Activated T-cell treated with anti-CD3 and anti-CD28 coated beads for 4 hours (primary cell): Measurements from ENCODE around the gene HSD11B1.
"Not testable (repeated sequence)": the region's sequence is repeated elsewhere in the genome, so short reads cannot be mapped to it uniquely, and the experiment has no call there.

Source experiments
- DNase-seq: peaks from one replicate; pipeline ENCODE4 v3.0.0-alpha.2; 2020

Gene HSD11B1

GRCh38 chr1:209692296-209692695 is 12.3 kb upstream of the HSD11B1 start:
- DNase-seq, result no peak

- peak; percentile 67 for DNase-seq
These were observed 11.7 kb upstream of the HSD11B1 start for GRCh38 chr1:209692745-209693504.

DNA sequence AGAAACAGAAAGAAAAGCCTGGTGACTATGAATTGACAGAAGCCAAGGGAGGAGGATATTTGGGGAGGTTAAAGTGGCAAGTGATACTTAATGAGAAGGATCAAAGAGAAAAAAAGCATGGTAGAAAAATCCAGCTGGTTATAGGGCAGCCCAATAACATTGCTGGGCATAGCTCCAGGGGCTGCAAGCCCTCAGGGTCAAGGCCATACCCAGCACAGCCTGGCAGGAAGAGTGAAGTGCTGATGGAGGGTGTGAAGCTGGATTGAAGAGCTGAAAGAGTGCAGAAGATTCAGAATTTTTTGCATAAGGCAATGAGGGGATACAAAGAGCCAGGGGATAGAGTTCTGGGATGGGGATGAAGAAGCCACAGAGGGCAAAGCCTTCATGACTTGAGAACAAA is 8.0 kb upstream of the HSD11B1 start:
- DNase-seq, result no peak

GRCh38 chr1:209697126-209697525 is 7.5 kb upstream of the HSD11B1 start:
- DNase-seq, result no peak

DNA sequence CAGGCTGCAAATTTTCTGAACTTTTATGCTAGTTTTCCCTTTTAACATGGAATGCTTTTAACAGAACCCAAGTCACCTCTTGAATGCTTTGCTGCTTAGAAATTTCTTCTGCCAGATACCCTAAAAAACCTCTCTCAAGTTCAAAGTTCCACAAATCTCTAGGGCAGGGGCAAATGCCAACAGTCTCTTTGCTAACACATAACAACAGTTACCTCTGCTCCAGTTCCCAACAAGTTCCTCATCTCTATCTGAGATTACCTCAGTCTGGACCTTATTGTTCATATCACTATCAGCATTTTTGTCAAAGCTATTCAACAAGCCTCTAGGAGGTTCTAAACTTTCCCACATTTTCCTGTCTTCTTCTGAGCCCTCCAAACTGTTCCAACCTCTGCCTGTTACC is 4.0 kb upstream of the HSD11B1 start:
- DNase-seq, result not testable (repeated sequence)

GRCh38 chr1:209702832-209703231 is 1.8 kb upstream of the HSD11B1 start:
- DNase-seq, result no peak

DNA sequence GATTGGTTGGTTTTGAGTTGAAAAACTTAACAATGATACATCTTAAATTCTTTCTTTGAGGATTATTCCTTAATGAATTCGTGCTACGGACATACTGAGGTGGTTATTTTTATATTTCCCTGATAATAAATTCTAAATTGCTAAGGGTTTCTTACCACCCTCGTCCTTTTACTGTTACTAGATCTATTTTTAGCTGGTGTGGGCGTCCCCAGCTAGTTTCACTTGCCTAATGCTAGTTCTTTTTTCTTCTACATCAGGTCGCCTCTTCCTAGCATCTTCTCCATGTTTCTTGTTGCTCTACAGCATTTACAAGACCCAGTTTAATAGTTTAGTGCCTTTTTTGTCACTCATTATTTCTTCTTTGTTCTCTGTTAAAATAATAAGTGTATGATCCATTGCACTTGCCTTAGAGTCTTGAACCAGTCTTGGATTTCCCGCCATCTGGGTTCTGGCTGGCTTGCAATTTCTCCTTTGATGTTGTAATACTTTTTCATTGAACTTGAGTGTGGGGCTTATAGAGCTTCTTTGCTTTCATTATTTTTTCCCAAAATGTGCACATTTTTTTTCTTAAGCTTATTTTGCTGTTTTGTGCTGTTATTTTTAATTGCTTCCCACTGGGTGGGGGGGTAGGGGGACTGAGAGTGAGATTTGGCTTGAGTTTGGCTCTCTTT is 677 bp upstream of the HSD11B1 start:
- no peak for DNase-seq

- DNase-seq, result no peak
These were observed 470 bp downstream of the HSD11B1 start for GRCh38 chr1:209705033-209705598.

GRCh38 chr1:209706622-209707021 is 2.0 kb downstream of the HSD11B1 start:
- DNase-seq, result no peak

GRCh38 chr1:209707308-209707707 is 2.7 kb downstream of the HSD11B1 start:
- no peak for DNase-seq

DNA sequence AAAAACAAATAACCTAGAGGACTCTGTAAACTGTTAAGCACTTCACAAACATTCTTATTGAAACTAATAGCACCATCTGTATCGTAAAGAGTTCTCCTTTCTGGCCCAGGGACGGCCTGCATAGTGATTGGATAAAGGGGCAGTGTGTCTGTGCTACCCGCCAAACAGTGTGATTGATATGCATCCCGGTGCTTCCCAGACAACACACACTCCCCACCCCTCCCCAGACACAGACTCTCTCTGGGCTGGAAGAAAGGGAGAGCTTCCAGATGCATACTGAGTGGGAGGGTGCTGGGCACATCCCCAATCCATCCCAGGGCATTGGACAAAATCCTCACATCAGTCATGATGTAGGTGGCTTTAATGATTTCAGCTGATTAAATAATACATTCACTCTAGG is 3.7 kb downstream of the HSD11B1 start:
- DNase-seq, result no peak

GRCh38 chr1:209710093-209710492 is 5.4 kb downstream of the HSD11B1 start:
- DNase-seq, result no peak

DNA sequence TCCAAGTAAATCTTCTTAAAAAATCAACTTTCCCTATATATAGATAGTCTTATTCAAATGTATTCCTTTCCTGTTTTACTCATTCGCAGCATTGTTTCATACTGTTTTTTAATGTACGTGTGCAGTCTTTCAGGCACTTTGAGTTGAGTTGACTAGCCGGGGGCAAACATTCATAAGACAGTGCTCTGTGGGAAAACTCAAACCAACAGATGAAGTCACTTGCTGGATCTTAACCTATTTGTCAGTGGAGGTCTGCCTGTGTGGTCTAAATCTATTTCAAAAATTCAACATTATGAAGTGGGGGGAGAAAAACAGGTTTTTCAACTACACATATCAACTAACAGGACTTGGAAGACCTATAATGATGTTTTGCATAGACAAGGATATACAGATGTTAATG is 6.2 kb downstream of the HSD11B1 start:
- DNase-seq, result no peak

GRCh38 chr1:209714338-209714737 is 9.7 kb downstream of the HSD11B1 start:
- DNase-seq, result no peak

- DNase-seq, result no peak
These were observed 10.7 kb downstream of the HSD11B1 start for GRCh38 chr1:209715314-209715713.

DNA sequence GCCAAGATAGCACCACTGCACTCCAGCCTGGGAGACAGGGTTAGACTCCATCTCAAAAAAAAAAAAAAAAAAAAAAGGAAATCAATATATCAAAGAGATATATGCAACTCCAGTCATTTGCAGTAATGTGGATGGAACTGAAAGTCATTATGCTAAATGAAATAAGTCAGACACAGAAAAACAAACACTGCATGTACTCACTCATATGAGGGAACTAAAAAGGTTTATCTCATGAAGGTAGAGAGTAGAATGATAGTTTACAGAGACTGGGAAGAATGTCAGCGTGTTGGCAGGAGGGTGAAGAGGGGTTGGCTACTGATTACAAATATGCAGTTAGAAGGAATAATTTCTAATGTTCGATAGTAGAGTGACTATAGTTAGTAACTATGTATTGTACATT is 13.2 kb downstream of the HSD11B1 start:
- no peak for DNase-seq

DNA sequence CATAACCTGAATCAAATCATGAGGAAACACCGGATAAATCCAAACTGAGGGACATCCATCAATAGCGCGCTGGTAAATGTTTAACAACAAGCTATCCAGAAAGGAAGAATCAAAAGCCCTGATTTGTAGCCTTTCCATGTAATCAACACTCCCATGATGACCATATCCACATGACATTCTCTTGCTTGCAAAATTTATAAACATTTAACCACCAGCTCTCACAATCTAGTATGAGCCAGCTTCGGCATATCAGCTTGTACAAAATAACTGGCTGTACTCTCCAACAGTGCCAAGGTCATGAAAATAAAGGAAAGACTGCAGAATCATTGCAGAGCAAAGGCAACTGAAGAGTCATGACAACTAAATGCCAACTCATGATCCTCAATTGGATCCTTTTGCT is 15.7 kb downstream of the HSD11B1 start:
- DNase-seq, result no peak

GRCh38 chr1:209720826-209721225 is 16.2 kb downstream of the HSD11B1 start:
- no peak for DNase-seq

- DNase-seq, result no peak
These were observed 16.7 kb downstream of the HSD11B1 start for GRCh38 chr1:209721323-209721722.

- DNase-seq, result no peak
These were observed 18.6 kb downstream of the HSD11B1 start for GRCh38 chr1:209723265-209723664.

- no peak for DNase-seq
These were observed 19.4 kb downstream of the HSD11B1 start for GRCh38 chr1:209723756-209724693.

DNA sequence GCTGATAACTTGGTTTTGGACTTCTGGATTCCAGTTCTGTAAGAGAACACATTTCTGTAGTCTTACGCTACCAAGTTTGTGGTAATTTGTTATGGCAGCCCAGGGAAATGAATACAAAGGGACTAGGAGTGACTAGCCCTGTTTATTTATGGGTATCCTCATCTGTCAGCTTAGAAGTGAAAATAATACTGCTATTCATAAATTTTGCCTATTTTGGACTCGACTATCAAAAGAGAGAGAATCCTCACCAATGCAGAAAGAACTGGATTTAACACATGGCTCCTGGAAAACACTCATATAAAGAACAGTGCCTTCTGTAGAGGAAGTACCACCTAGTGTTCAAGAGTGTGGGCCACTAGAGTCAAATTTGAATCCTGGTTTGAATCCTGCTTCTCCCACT is 22.6 kb downstream of the HSD11B1 start:
- DNase-seq, result no peak

- DNase-seq, result no peak
These were observed 23.1 kb downstream of the HSD11B1 start for GRCh38 chr1:209727785-209728184.
